MM.1S (cell line): Measurements from ENCODE around the gene PRPH2.

Source experiments
- DNase-seq: peaks from one replicate; pipeline ENCODE4 v3.0.0-alpha.2; 2015
- H2AFZ ChIP-seq: fragments of 300-600 bp; sonication (generic); 2 replicates; pipeline ENCODE4 v1.6.0; 2016; ENCODE audit warnings: antibody characterized with exemption, low read length
- H3F3A ChIP-seq: fragments of 300-600 bp; sonication (generic); 2 replicates; pipeline ENCODE4 v1.6.1; 2016; ENCODE audit warnings: mild to moderate bottlenecking, antibody characterized with exemption, low read length, moderate library complexity, mixed read lengths; ENCODE audit not compliant: insufficient read depth
- H3K27ac ChIP-seq: fragments of 300-600 bp; sonication (generic); 2 replicates; pipeline ENCODE4 v1.5.1; 2016; ENCODE audit warnings: mild to moderate bottlenecking, low read length
- H3K27me3 ChIP-seq: fragments of 300-600 bp; sonication (generic); replicated peaks from 2 replicates; pipeline ENCODE4 v1.6.0; 2016; ENCODE audit warnings: low read length; ENCODE audit not compliant: insufficient read depth
- H3K36me3 ChIP-seq: fragments of 300-600 bp; sonication (generic); replicated peaks from 2 replicates; pipeline ENCODE4 v1.6.1; 2016; ENCODE audit warnings: mild to moderate bottlenecking, low read length, mixed read lengths; ENCODE audit not compliant: insufficient read depth
- H3K4me1 ChIP-seq: fragments of 300-600 bp; sonication (generic); 2 replicates; pipeline ENCODE4 v1.6.1; 2016; ENCODE audit warnings: low read length, mixed read lengths
- H3K4me2 ChIP-seq: fragments of 300-600 bp; sonication (generic); 2 replicates; pipeline ENCODE4 v1.6.0; 2016; ENCODE audit warnings: low read depth, low read length
- H3K4me3 ChIP-seq: fragments of 300-600 bp; sonication (generic); 2 replicates; pipeline ENCODE4 v1.5.1; 2016; ENCODE audit warnings: low read length, mixed read lengths
- H3K79me2 ChIP-seq: fragments of 300-600 bp; sonication (generic); 2 replicates; pipeline ENCODE4 v1.6.1; 2016; ENCODE audit warnings: mixed run types, low read length, mixed read lengths
- H3K9ac ChIP-seq: fragments of 300-600 bp; sonication (generic); 2 replicates; pipeline ENCODE4 v1.6.1; 2016; ENCODE audit warnings: low read length, mixed read lengths
- H3K9me2 ChIP-seq: fragments of 300-600 bp; sonication (generic); replicated peaks from 2 replicates; pipeline ENCODE4 v1.6.1; 2016; ENCODE audit warnings: mild to moderate bottlenecking, low read length, mixed read lengths; ENCODE audit not compliant: insufficient read depth
- H3K9me3 ChIP-seq: fragments of 300-600 bp; sonication (generic); replicated peaks from 2 replicates; pipeline ENCODE4 v1.6.1; 2016; ENCODE audit warnings: mild to moderate bottlenecking, low read length, mixed read lengths; ENCODE audit not compliant: insufficient read depth
- H4K20me1 ChIP-seq: fragments of 300-600 bp; sonication (generic); 2 replicates; pipeline ENCODE4 v1.6.1; 2016; ENCODE audit warnings: mild to moderate bottlenecking, low read length, moderate library complexity, mixed read lengths; ENCODE audit not compliant: insufficient read depth
- CTCF ChIP-seq: fragments of 300-600 bp; sonication (generic); IDR thresholded peaks from 2 replicates; pipeline ENCODE4 v1.5.1; 2016; ENCODE audit warnings: antibody characterized with exemption, low read length, mixed read lengths
- EZH2 ChIP-seq: fragments of 300-600 bp; sonication (generic); optimal IDR thresholded peaks from 2 replicates; pipeline ENCODE3; 2017; ENCODE audit warnings: low read depth, mild to moderate bottlenecking, antibody characterized with exemption, low read length, mixed read lengths
- EZH2phosphoT487 ChIP-seq: fragments of 300-600 bp; sonication (generic); IDR thresholded peaks from 2 replicates; pipeline ENCODE4 v1.6.1; 2018; ENCODE audit warnings: antibody characterized with exemption, low read length

The PRPH2 gene

GRCh38 chr6:42744351-42744893 lies 22.0 kb upstream of the PRPH2 start:
- H3K9me3 ChIP-seq = no peaks in the 10 kb centered on the region
- no peak overlapping the region for H3K27ac ChIP-seq
- H3K27me3 ChIP-seq = no peaks in the 10 kb centered on the region
- TF ChIP-seq EZH2phosphoT487 (no peak), EZH2 (no peak), CTCF (no peak)
- H3K4me1 ChIP-seq = no peaks in the 10 kb centered on the region
- H3K79me2 ChIP-seq = peaks cover 28% of the 10 kb centered on the region
- H3K4me3 ChIP-seq = peak overlapping the region; percentile 90
- H3K36me3 ChIP-seq = no peaks in the 10 kb centered on the region
- H3K4me2 ChIP-seq = peak overlapping the region; percentile 92
- no peak for DNase-seq
- peaks cover 14% of the 10 kb centered on the region for H3F3A ChIP-seq
- H4K20me1 ChIP-seq = no peaks in the 10 kb centered on the region
- H3K9me2 ChIP-seq = no peaks in the 10 kb centered on the region
- H2AFZ ChIP-seq = no peak overlapping the region
- H3K9ac ChIP-seq = no peak overlapping the region; the same call in 1 of the 2 replicates

- Histone ChIP-seq H3K4me2 (no peak overlapping the region), H2AFZ (no peak overlapping the region), H3K36me3 (no peaks in the 10 kb centered on the region), H3K27ac (no peak overlapping the region), H3K9me3 (no peaks in the 10 kb centered on the region), H3K9ac (no peak overlapping the region), H3K4me3 (no peak overlapping the region), H3K4me1 (no peaks in the 10 kb centered on the region), H3K9me2 (no peaks in the 10 kb centered on the region), H4K20me1 (no peaks in the 10 kb centered on the region), H3K79me2 (peaks cover 20% of the 10 kb centered on the region), H3K27me3 (no peaks in the 10 kb centered on the region), H3F3A (peaks cover 14% of the 10 kb centered on the region)
- DNase-seq = no peak
- TF ChIP-seq EZH2 = no peak
- no peak for TF ChIP-seq CTCF
- no peak for TF ChIP-seq EZH2phosphoT487
These were observed 19.9 kb upstream of the PRPH2 start for GRCh38 chr6:42742116-42742894.

- H3K79me2 ChIP-seq = peaks cover 19% of the 10 kb centered on the region
- no peak overlapping the region for H2AFZ ChIP-seq
- H3K36me3 ChIP-seq = no peaks in the 10 kb centered on the region
- no peak overlapping the region for H3K9ac ChIP-seq
- no peak for TF ChIP-seq EZH2phosphoT487
- TF ChIP-seq CTCF = no peak
- TF ChIP-seq EZH2 = no peak
- H3K27ac ChIP-seq = no peak overlapping the region
- H4K20me1 ChIP-seq = no peaks in the 10 kb centered on the region
- H3K4me3 ChIP-seq = no peak overlapping the region
- H3K27me3 ChIP-seq = no peaks in the 10 kb centered on the region
- H3K4me1 ChIP-seq = no peaks in the 10 kb centered on the region
- H3F3A ChIP-seq = peaks cover 5% of the 10 kb centered on the region; the same call in 1 of the 2 replicates
- no peak for DNase-seq
- H3K9me3 ChIP-seq = no peaks in the 10 kb centered on the region
- H3K9me2 ChIP-seq = no peaks in the 10 kb centered on the region
- H3K4me2 ChIP-seq = no peak overlapping the region
These were observed 18.3 kb upstream of the PRPH2 start for GRCh38 chr6:42740725-42741124.
